ENCODE measurements around the gene PRSS50.

PRSS50 gene

DNA sequence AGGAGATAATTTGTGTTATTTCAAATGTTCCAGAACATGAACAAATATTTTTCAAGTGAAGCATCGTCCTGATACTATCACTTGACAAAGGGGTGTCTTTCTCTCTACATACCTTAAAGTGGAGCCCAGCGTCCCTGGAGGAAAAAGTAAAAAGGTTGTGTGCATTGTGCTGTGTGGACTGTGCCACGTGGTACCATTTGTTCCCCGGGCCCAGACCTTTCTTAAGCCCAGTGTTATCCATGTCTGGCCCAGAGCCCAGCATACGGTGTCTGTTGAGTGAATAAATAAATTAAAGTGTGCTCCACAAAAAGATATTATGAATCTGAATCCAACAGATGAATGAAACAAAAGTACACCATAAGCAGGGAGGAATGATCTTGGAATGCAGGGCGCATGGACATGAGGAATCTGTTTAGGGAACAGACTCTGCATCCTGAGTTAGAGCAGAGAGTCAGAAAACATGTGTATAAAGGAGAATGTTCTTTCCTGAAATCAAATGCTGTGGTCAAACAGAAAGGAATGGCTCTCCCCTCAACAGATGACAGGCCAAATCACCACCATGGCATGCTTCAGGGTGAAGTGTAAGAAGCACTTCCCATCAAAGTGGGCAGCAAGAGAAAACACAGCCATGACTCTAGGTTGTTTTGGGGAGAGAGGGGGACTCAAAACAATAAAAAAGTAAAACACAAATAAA lies 8.1 kb upstream of the PRSS50 start:
- DNase-seq (ENCODE audit: low spot score) = no peak

DNA sequence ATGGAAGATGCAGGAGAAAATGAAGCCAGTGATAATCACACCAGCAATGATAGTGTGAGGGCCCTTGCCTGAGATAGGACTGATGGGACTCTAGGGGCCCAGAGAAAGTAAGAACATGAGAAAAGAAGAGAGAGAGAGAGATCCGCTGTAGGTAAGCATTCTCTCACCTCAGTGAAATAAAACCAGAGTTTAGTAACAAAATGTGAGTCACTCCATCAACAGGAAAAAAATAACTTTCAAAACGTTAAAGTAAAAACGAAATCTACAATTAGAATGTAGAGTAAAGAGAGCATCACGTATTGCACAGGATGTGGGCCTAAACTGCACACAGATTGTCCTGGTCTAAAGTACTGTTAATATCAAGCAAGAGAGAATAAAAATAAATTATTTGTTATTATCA lies 6.8 kb upstream of the PRSS50 start:
- no peak for DNase-seq (ENCODE audit: low spot score)

GRCh38 chr3:46722443-46722842 lies 4.8 kb upstream of the PRSS50 start:
- DNase-seq (ENCODE audit: low spot score) = no peak

DNA sequence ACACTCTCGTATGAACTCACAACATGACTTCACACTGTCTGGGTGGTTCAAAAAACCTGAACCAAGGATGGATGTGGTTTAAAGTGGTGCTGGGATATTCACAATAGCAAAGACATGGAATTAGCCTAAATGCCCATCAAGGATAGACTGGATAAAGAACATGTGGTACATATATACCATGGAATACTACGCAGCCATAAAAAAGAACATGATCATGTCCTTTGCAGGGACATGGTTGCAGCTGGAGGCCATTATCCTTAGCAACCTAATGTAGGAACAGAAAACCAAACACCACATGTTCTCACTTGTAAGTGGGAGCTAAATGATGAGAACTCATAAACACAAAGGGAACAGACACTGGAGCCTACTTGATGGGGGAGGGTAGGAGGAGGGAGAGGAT lies 3.3 kb upstream of the PRSS50 start:
- DNase-seq (ENCODE audit: low spot score) = no peak

DNA sequence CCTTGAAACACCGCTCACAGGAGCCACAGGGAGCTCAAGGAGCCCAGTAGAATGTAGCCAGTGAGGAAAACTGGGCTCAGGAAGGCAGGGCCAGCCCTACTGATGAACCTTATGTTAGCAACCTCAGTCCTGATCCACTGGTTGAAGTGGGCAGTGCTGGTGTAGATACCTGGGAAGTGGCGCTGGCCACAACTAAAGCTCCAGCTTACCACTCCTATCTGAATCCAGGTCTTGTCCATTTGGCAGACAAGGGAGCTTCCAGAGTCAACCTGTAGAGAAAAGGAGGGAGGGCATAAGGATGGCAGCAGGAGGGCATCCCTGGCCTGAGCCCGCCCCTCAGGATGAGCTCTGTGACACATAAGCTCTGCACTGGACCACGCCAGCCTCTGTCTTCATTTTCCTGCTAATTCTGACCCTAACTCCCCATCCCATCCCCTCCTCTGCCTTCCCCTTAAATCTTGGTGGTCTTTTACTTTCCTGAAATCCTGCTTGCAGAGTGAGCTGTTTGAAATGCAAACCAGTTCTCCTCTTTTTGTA lies 2.1 kb upstream of the PRSS50 start:
- no peak for DNase-seq (ENCODE audit: low spot score)

DNA sequence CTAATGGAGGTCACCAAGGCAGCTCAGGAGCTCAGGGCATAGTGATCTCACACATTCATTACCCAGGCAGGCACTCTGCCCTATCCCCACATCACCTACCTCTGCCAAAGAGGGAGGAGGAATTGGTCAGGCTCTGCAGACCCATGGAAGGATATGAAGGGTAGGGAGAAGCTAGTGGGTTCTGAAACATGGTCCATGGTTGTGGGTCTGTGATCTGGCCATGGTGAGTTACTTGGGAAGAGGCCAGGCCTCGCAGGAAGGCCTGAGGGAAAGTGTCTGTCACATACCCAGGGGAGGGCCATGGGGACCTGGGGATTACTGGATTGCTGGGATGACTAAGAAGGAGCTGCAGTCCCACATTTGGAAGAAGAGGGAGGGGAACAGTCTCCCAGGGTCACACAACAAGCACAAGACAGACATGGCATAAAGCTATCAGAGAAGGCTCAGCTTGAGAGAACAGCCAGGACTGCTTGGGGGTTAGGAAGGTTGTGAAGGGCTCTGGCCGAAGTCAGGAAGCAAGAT lies 1.4 kb upstream of the PRSS50 start:
- no peak for DNase-seq (ENCODE audit: low spot score)

DNA sequence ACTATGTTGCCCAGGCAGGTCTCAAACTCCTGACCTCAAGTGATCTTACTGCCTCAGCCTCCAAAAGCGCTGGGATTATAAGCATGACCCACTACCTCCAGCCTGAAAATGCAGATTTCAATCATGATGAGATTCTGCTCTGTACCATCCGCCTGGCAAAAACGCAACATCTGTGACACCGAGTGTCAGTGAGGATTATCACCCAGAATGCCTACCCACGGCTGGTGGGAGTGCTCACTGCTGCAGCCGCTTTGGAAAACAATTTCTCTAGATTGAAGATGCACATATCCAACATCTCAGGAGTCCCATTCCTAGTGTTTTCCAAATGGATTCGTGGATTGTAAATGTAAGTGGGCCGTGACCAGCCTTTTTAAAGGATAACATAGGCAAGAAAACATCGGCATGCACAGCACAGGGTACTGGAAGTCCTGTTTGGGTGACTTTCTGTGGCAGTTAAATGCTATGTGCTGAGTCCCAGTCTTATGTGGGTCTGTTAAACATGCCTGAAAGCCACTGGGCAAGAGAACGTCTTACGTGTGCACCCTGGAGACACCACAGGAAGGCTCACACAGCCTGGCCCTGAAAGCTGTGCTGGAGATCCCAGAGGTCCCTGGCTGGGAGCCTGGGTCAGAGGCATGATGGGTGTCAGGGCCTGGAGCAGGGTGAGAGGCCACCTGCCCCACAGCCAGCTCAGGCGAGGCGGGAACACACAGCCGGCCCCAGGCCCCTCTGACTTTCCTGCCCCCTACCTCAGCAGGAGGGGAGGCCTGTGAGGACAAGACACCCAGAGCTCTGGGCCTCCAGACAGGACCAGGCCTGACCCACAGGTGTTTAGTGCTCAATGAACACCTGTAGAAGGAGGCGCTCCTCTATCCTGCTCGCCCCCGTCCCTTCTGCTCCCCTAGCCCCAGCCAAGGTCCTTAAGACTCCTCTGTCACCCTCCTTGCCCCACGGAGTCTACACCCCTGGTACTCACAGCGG lies 918 bp downstream of the PRSS50 start:
- no peak for DNase-seq (ENCODE audit: low spot score)

DNA sequence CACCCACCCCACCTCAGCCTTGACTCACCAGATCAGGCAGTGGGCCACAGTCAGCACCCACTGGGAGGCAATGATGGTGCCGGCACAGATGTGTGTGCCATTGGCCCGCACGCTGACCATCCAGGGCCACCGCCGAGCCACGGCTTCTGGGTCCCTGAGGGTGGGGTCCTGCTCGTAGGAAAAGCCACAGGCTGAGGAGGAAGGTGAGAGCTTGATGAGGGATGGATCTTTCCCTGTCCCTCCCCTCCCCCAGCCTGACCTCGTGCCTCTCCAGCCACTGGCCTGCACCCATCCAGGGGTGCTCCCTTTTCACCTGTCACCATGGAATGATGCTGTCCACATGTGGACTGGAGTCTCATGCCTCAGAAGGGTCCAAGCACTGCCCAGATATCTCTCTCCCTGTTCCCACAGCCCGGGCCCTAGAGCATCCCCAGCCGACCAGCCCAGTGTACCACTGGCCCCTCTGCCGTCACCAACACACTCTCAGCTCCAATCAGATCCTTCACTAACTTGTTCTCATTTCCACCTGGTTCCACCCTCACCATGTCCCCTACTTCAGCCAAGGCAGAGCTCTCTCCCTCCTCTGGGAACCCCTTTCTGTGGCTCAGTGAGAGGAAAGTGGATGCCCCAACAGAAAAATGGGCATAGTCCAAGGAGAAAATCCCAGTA lies 2.0 kb downstream of the PRSS50 start:
- no peak for DNase-seq (ENCODE audit: low spot score)

GRCh38 chr3:46714728-46715506 lies 2.8 kb downstream of the PRSS50 start:
- no peak for DNase-seq (ENCODE audit: low spot score)

DNA sequence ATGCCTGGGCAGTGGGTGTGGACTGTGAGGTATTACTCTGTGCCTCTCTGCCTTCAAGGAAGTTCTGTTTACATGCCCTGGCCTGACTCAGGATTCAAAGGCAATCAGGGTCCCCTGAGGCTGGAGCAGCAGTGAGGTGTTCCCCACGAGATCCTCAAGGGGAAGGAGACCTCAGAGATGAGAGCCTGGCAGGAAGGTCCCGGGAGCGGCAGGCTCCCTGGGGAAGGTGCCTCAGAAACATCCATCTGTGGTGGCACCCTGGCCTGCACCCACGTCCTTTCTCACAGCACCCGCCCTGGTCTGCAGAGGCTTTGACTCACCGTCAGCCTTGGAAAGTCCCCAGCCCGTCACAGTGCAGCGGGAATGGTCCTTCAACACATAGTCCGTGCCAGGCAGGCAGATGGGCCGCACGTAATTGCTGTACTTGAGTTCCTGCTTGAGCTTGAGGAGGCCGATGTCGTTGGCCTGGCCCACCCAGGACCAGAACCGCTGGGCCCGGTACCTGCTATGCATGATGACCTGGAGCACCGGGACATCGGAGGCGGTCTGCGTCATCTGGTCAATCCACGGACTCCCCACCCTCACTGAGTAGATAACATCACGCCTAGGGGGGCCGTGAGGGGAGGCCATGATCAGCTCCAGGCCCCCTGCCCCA lies 3.6 kb downstream of the PRSS50 start:
- no peak for DNase-seq (ENCODE audit: low spot score)

- DNase-seq (ENCODE audit: low spot score) = no peak
Observed at GRCh38 chr3:46713050-46713897, 4.4 kb downstream of the PRSS50 start.

DNA sequence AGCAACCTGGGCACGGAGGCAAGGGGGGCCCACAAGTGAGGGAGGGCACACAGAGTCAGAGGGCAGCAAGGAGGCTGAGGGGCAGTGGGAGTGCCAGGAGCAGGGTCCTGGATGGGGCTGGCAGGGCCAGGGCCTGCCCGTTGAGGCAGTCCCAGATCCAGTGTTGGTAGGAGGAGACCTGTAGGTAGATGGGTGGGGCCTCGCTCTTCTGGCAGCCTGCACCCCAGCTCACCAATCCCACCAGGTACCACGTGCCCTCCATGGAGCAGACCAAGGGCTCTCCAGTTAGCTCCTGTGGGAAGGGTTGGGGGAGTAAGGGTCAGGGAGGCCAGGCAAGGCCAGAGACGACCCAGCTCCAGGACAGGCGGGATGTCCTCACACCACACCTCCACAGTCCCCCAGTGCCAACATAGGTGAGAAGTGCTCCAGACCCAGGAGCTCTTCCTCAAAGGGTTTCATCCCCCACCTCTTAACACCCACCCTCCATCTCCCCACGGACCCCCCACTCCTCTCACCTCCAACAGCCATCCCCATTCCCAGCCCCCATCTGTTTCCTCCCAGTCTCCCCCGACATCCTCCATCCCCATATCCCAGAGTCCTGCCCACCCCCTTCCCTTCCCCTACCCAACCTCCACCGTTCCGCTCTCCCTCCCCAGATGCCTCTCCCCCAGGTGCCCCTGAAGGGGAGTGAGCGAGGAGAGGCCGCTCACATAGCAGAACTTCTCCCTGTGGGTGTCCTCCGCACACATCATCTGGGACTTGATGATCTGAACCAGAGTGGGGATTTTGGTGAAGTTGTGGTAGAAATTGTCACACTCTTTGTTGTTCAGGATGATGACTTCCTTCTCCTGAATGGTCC lies 5.2 kb downstream of the PRSS50 start:
- no peak for DNase-seq (ENCODE audit: low spot score)

DNA sequence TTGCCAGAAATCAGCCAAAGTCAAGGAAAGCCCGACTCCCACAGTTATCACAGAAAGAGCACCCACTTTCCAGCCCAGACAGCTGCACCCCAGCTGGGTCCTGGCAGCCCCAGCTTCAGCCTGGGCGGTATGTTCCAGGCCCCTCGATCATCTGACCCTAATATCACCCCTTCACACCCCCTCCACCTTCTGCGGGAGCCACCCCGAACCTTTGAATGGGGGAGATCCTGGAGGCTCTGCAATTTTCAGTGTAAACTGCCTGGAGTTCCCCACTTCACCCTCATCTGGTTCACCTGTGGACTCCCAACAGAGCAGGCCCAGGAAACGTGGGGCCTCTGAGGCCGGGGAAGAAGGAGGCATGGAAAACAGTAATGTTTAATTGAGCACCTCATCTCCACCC lies 5.9 kb downstream of the PRSS50 start:
- no peak for DNase-seq (ENCODE audit: low spot score)

GRCh38 chr3:46711305-46711704 lies 6.4 kb downstream of the PRSS50 start:
- DNase-seq (ENCODE audit: low spot score) = no peak

DNA sequence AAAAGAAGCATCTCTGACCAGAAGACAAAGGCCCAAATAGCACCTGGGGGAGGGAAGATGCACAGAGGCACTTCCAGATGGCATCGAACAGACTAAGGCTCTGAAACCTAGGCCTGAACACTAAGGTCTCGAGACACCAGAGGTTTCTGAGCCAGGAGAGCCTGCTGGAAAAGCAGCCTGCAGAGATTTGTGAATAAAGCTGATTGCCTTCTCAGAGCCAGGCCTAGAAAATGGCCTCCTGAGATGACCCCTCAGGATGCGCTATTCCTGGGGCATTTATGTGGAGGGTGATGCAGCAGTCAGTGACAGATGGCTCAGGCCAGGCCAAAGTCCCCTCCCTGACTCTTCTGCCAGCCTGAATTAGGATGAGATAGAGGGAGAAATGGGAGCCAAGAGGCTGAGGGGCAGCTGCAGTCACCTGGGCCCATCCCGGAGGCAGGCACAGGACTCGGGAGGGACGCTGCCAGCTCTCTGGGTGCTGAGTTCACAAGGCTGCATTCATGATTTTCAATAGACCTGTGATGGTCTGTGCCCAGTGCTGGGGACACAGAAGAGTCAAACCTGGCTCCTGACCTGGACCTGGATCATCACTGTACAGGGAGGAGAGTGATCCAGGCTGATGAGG lies 6.9 kb downstream of the PRSS50 start:
- no peak for DNase-seq (ENCODE audit: low spot score)

- no peak for DNase-seq (ENCODE audit: low spot score)
Observed at GRCh38 chr3:46710229-46710628, 7.4 kb downstream of the PRSS50 start.

- no peak for DNase-seq (ENCODE audit: low spot score)
Observed at GRCh38 chr3:46709721-46710120, 7.9 kb downstream of the PRSS50 start.

DNA sequence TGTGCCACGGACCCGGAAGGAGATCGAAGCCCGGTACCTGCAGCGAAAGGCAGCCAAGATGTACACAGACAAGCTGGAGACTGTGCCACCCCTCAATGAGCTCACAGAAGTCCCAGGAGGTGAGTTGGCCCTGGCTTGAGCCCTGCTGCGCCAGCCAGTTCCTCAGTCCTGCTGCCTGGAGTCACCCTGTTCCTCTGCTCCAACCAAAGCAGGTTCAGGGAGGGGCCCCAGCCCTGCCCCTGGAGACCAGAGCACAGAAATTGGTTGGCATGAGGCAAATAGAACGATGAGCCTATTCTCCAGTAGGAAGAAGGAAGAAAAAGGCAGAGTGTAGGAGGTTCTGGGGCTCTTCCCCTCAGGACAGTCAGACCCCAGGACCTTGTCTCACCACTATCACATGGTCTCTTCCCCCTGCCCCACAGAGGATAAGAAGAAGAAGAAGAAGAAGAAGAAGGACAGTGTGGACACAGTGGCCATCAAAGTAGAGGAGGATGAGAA lies 8.5 kb downstream of the PRSS50 start:
- no peak for DNase-seq (ENCODE audit: low spot score)
